ENCODE measurements around the gene PDZRN4.

DNA sequence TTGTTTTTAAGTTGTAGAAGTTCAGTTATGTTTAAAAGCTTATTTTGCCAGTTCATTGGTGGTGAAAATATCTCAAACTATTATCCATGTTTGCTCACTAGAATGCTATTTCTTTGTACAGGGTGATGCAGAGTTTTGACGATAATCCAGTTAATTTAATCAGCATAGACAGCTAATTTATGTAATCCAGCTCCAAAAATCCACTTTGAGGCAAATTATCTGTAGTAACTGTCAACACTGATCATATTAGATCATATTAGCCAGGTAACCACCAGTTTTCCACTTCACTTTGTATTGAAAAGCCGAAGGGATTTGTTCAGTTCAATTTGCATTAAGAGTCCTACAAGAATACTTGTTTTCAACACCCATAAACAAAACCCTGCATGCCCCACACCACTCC is 378.6 kb downstream of the PDZRN4 start:
- TF ChIP-seq, protein P1, sequence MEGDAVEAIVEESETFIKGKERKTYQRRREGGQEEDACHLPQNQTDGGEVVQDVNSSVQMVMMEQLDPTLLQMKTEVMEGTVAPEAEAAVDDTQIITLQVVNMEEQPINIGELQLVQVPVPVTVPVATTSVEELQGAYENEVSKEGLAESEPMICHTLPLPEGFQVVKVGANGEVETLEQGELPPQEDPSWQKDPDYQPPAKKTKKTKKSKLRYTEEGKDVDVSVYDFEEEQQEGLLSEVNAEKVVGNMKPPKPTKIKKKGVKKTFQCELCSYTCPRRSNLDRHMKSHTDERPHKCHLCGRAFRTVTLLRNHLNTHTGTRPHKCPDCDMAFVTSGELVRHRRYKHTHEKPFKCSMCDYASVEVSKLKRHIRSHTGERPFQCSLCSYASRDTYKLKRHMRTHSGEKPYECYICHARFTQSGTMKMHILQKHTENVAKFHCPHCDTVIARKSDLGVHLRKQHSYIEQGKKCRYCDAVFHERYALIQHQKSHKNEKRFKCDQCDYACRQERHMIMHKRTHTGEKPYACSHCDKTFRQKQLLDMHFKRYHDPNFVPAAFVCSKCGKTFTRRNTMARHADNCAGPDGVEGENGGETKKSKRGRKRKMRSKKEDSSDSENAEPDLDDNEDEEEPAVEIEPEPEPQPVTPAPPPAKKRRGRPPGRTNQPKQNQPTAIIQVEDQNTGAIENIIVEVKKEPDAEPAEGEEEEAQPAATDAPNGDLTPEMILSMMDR (IDR thresholded peaks at IDR 0.05 in 8 of 11, conservative IDR thresholded peaks at IDR 0.05 in 3 of 11) = no peak
- TF ChIP-seq POLR2AphosphoS5 (IDR thresholded peaks at IDR 0.05) (no peak), POLR2A (IDR thresholded peaks at IDR 0.05) (no peak)

All from spleen (tissue), 7 donors.